Measurements from ENCODE around the gene TSPAN1. TPM values are rescaled to one million over a fixed set of nuclear protein-coding genes. Genes with fewer than 3 reads are reported as not detected.
A peak's percentile ranks its signal among the peaks of the same experiment; 100 is the strongest.

Gene TSPAN1
- total RNA-seq, 1 donor from 2014 or later = 1.7 TPM

- H3K4me1 ChIP-seq (ENCODE audit: insufficient read depth, low read length) = peaks cover 19% of the 10 kb centered on the region
- no peak overlapping the region for H3K27ac Mint-ChIP-seq (ENCODE audit: unreplicated experiment)
- H3K4me3 Mint-ChIP-seq (ENCODE audit: unreplicated experiment) = peak overlapping the region; percentile 90
- H3K36me3 ChIP-seq (ENCODE audit: insufficient read depth, low read length) = peaks cover 8% of the 10 kb centered on the region
- H3K27ac ChIP-seq (ENCODE audit: low read depth, low read length) = no peak overlapping the region
- H3K4me3 ChIP-seq (ENCODE audit: insufficient read depth, low read depth, low read length) = no peak overlapping the region
- peak overlapping the region; percentile 92 for H3K4me2 ChIP-seq (ENCODE audit: low read length)
- H3K36me3 Mint-ChIP-seq (ENCODE audit: low read depth, unreplicated experiment) = peaks cover 18% of the 10 kb centered on the region
- no peaks in the 10 kb centered on the region for H3K9me3 Mint-ChIP-seq (ENCODE audit: unreplicated experiment)
- H4K20me1 ChIP-seq (ENCODE audit: insufficient read depth, low read length) = no peaks in the 10 kb centered on the region
- no peaks in the 10 kb centered on the region for H3K27me3 Mint-ChIP-seq (ENCODE audit: low read depth, unreplicated experiment)
- H3K79me2 ChIP-seq (ENCODE audit: insufficient read depth, low read length) = peaks cover 15% of the 10 kb centered on the region
- H2AFZ ChIP-seq (ENCODE audit: low read depth, low read length) = no peak overlapping the region
- FAIRE-seq (no peak), DNase-seq (ENCODE audit: low read depth) (no peak)
- TF ChIP-seq EZH2 (IDR thresholded peaks at IDR 0.05; ENCODE audit: insufficient read depth, low read length) = no peak
- TF ChIP-seq, protein P1, sequence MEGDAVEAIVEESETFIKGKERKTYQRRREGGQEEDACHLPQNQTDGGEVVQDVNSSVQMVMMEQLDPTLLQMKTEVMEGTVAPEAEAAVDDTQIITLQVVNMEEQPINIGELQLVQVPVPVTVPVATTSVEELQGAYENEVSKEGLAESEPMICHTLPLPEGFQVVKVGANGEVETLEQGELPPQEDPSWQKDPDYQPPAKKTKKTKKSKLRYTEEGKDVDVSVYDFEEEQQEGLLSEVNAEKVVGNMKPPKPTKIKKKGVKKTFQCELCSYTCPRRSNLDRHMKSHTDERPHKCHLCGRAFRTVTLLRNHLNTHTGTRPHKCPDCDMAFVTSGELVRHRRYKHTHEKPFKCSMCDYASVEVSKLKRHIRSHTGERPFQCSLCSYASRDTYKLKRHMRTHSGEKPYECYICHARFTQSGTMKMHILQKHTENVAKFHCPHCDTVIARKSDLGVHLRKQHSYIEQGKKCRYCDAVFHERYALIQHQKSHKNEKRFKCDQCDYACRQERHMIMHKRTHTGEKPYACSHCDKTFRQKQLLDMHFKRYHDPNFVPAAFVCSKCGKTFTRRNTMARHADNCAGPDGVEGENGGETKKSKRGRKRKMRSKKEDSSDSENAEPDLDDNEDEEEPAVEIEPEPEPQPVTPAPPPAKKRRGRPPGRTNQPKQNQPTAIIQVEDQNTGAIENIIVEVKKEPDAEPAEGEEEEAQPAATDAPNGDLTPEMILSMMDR (IDR thresholded peaks at IDR 0.05; ENCODE audit: insufficient read depth, low read depth, low read length) = no peak
- H3K27me3 ChIP-seq (ENCODE audit: insufficient read depth, low read length) = no peaks in the 10 kb centered on the region
- no peak overlapping the region for H3K9ac ChIP-seq (ENCODE audit: low read length)
- no peaks in the 10 kb centered on the region for H3K9me3 ChIP-seq (ENCODE audit: insufficient read depth, low read depth, low read length)
- H3K4me1 Mint-ChIP-seq (ENCODE audit: low read depth, unreplicated experiment) = no peaks in the 10 kb centered on the region
Measured at GRCh38 chr1:46196609-46197008, 21.7 kb downstream of the TSPAN1 start.

GRCh38 chr1:46197560-46197963, 22.7 kb downstream of the TSPAN1 start:
- H3K4me2 ChIP-seq (ENCODE audit: low read length) = peak overlapping the region; percentile 92
- peak overlapping the region; percentile 91 for H3K9ac ChIP-seq (ENCODE audit: low read length)
- no peak for FAIRE-seq

More at GRCh38 chr1:46197560-46197963, 22.7 kb downstream of the TSPAN1 start:
- peak overlapping the region; percentile 74 for H2AFZ ChIP-seq (ENCODE audit: low read depth, low read length)
- Mint-ChIP-seq H3K9me3 (ENCODE audit: unreplicated experiment) (no peaks in the 10 kb centered on the region), H3K4me3 (ENCODE audit: unreplicated experiment) (peak overlapping the region; percentile 90), H3K4me1 (ENCODE audit: low read depth, unreplicated experiment) (no peaks in the 10 kb centered on the region), H3K27ac (ENCODE audit: unreplicated experiment) (peak overlapping the region; percentile 47), H3K27me3 (ENCODE audit: low read depth, unreplicated experiment) (no peaks in the 10 kb centered on the region), H3K36me3 (ENCODE audit: low read depth, unreplicated experiment) (peaks cover 13% of the 10 kb centered on the region)
- DNase-seq (ENCODE audit: low read depth) = no peak
- H3K79me2 ChIP-seq (ENCODE audit: insufficient read depth, low read length) = peaks cover 15% of the 10 kb centered on the region
- H3K27ac ChIP-seq (ENCODE audit: low read depth, low read length) = peak overlapping the region; percentile 32
- TF ChIP-seq, protein P1 (IDR thresholded peaks at IDR 0.05; ENCODE audit: insufficient read depth, low read depth, low read length) = no peak
- no peak for TF ChIP-seq EZH2 (IDR thresholded peaks at IDR 0.05; ENCODE audit: insufficient read depth, low read length)
- peak overlapping the region; percentile 81 for H3K4me3 ChIP-seq (ENCODE audit: insufficient read depth, low read depth, low read length)
- no peaks in the 10 kb centered on the region for H3K9me3 ChIP-seq (ENCODE audit: insufficient read depth, low read depth, low read length)
- no peaks in the 10 kb centered on the region for H3K27me3 ChIP-seq (ENCODE audit: insufficient read depth, low read length)
- no peaks in the 10 kb centered on the region for H4K20me1 ChIP-seq (ENCODE audit: insufficient read depth, low read length)
- peaks cover 14% of the 10 kb centered on the region for H3K4me1 ChIP-seq (ENCODE audit: insufficient read depth, low read length)
- H3K36me3 ChIP-seq (ENCODE audit: insufficient read depth, low read length) = peaks cover under 1% of the 10 kb centered on the region
